Epithelial cell of esophagus (primary cell): Measurements from ENCODE around the gene LMAN2L.

Experiments
- DNase-seq: peaks from one replicate; pipeline ENCODE4 v3.0.0; 2010; ENCODE audit warnings: low read depth
- H3K4me3 ChIP-seq: 2 replicates; pipeline ENCODE4 v1.5.1; 2011; ENCODE audit warnings: mild to moderate bottlenecking, low read length, control low read depth
- TF ChIP-seq, protein P1 (sequence below): IDR thresholded peaks from 2 replicates; pipeline ENCODE4 v1.5.1; 2011; ENCODE audit warnings: low read depth, mild to moderate bottlenecking, low read length, control low read depth, inconsistent platforms; ENCODE audit not compliant: insufficient read depth; ENCODE audit errors: missing control alignments

The LMAN2L gene

DNA sequence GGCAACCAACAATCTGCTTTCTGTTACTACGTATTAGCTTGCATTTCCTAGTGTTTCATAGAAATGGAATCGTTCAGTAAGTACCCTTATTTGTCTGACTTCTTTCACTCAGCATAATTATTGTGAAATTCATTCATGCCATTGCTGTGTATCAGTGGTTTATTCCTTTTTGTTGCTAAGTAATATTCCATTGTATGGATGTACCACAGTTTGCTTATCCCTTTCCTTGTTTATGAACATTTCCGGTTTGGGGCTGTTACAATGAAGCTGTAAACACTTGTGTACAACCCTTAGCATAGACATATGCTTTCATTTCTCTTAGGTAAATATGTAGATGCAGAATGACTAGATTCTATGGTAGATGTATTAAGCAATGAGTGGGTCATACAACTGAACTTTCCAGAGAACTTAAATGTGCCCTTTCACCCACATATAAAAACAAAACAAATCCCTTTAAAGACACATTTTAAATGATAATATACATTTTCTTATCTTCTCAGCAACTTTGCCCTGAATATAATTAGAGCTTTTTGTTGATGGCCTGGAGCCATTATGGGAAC is 75.4 kb downstream of the LMAN2L start:
- peak; percentile 32 for DNase-seq
- no peak overlapping the region for H3K4me3 ChIP-seq
- TF ChIP-seq, protein P1, sequence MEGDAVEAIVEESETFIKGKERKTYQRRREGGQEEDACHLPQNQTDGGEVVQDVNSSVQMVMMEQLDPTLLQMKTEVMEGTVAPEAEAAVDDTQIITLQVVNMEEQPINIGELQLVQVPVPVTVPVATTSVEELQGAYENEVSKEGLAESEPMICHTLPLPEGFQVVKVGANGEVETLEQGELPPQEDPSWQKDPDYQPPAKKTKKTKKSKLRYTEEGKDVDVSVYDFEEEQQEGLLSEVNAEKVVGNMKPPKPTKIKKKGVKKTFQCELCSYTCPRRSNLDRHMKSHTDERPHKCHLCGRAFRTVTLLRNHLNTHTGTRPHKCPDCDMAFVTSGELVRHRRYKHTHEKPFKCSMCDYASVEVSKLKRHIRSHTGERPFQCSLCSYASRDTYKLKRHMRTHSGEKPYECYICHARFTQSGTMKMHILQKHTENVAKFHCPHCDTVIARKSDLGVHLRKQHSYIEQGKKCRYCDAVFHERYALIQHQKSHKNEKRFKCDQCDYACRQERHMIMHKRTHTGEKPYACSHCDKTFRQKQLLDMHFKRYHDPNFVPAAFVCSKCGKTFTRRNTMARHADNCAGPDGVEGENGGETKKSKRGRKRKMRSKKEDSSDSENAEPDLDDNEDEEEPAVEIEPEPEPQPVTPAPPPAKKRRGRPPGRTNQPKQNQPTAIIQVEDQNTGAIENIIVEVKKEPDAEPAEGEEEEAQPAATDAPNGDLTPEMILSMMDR: no peak

- H3K4me3 ChIP-seq: no peak overlapping the region
- DNase-seq: no peak
- TF ChIP-seq, protein P1: no peak
These were observed 76.0 kb downstream of the LMAN2L start for GRCh38 chr2:96663829-96664228.

- DNase-seq: no peak
- TF ChIP-seq, protein P1: no peak
- H3K4me3 ChIP-seq: no peak overlapping the region
These were observed 76.7 kb downstream of the LMAN2L start for GRCh38 chr2:96663177-96663576.

GRCh38 chr2:96662360-96662759 is 77.5 kb downstream of the LMAN2L start:
- H3K4me3 ChIP-seq: no peak overlapping the region
- TF ChIP-seq, protein P1: no peak
- DNase-seq: no peak

DNA sequence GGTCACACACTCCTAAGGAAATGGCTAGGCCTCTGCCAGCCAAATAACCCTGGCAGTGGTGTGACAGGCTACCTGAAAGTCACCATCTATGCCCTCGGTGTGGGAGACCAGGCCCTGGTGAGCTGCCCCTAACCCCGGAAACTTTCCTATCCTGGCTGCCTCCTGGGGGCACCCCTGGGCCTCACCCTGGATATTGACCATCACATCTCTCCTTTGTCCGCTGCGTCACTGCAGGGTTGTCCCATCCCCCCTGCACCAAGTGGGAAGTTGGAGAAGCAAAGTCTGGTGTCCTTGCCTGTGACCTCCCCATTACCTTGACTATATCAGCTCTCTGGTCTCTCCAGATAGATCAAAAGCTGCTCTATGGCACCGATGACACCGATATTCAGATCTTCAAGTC is 78.5 kb downstream of the LMAN2L start:
- DNase-seq: no peak
- H3K4me3 ChIP-seq: no peak overlapping the region
- TF ChIP-seq, protein P1: no peak

- TF ChIP-seq, protein P1: no peak
- peak; percentile 14 for DNase-seq
- H3K4me3 ChIP-seq: no peak overlapping the region
These were observed 83.3 kb downstream of the LMAN2L start for GRCh38 chr2:96656540-96656939.
